OCI-LY3 (cell line): ENCODE measurements around the gene FXR2.

Source experiments
- H2AFZ ChIP-seq: fragments of 200-600, 300-600 bp; shearing (Covaris generic); 2 replicates; pipeline ENCODE4 v1.6.0; 2014; ENCODE audit warnings: antibody characterized with exemption, low read depth, low read length
- H3K27ac ChIP-seq: fragments of 200-600, 300-600 bp; sonication (generic); 2 replicates; pipeline ENCODE4 v1.5.1; 2014; ENCODE audit warnings: mild to moderate bottlenecking, low read length, moderate library complexity, mixed read lengths
- H3K27me3 ChIP-seq: fragments of 200-600, 300-600 bp; sonication (generic); 2 replicates; pipeline ENCODE4 v1.6.1; 2014; ENCODE audit warnings: low read depth, low read length, mixed read lengths
- H3K36me3 ChIP-seq: fragments of 200-600, 300-600 bp; sonication (generic); replicated peaks from 2 replicates; pipeline ENCODE3; 2014; ENCODE audit warnings: low read depth, low read length, mixed read lengths
- H3K4me1 ChIP-seq: fragments of 300-600, 200-600 bp; sonication (generic); 2 replicates; pipeline ENCODE4 v1.6.1; 2014; ENCODE audit warnings: low read length, mixed read lengths
- H3K4me2 ChIP-seq: fragments of 200-600, 300-600 bp; sonication (generic); 2 replicates; pipeline ENCODE4 v1.6.1; 2014; ENCODE audit warnings: low read length, mixed read lengths
- H3K4me3 ChIP-seq: fragments of 300-600, 200-600 bp; sonication (generic); 2 replicates; pipeline ENCODE4 v1.5.1; 2014; ENCODE audit warnings: antibody characterized with exemption, mild to moderate bottlenecking, low read length, moderate library complexity
- H3K79me2 ChIP-seq: fragments of 300-600, 200-600 bp; shearing (Covaris generic); 2 replicates; pipeline ENCODE4 v1.6.1; 2014; ENCODE audit warnings: mild to moderate bottlenecking, low read length, mixed read lengths
- H3K9ac ChIP-seq: fragments of 300-600, 200-600 bp; shearing (Covaris generic); 2 replicates; pipeline ENCODE4 v1.6.0; 2014; ENCODE audit warnings: mild to moderate bottlenecking, low read length, moderate library complexity
- H3K9me3 ChIP-seq: fragments of 200-600, 300-600 bp; shearing (Covaris generic); 2 replicates; pipeline ENCODE4 v1.6.1; 2014; ENCODE audit warnings: low read length, mixed read lengths; ENCODE audit not compliant: insufficient read depth
- H4K20me1 ChIP-seq: fragments of 200-600, 300-600 bp; sonication (generic); 2 replicates; pipeline ENCODE4 v1.6.1; 2016; ENCODE audit warnings: low read length, mixed read lengths; ENCODE audit not compliant: insufficient read depth
- CTCF ChIP-seq: fragments of 200-600, 300-600 bp; sonication (generic); IDR thresholded peaks from 2 replicates; pipeline ENCODE4 v1.5.1; 2014; ENCODE audit warnings: antibody characterized with exemption, low read length, low read depth
- EZH2phosphoT487 ChIP-seq: fragments of 200-600 bp; shearing (Covaris generic); IDR thresholded peaks from 2 replicates; pipeline ENCODE4 v1.6.1; 2018; ENCODE audit warnings: antibody characterized with exemption, mixed run types, low read depth

Gene FXR2

GRCh38 chr17:7631398-7632380 is 17.0 kb upstream of the FXR2 start:
- Histone ChIP-seq H3K36me3 (no peaks in the 10 kb centered on the region), H4K20me1 (no peaks in the 10 kb centered on the region), H3K27ac (no peak overlapping the region), H2AFZ (no peak overlapping the region), H3K4me2 (no peak overlapping the region), H3K4me3 (no peak overlapping the region), H3K27me3 (no peaks in the 10 kb centered on the region), H3K4me1 (0 out of 2 replicates have a peak, but pooled peaks cover 4% of the 10 kb centered on the region), H3K9me3 (no peaks in the 10 kb centered on the region), H3K79me2 (no peaks in the 10 kb centered on the region), H3K9ac (no peak overlapping the region)
- TF ChIP-seq EZH2phosphoT487 (no peak), CTCF (no peak)

GRCh38 chr17:7629939-7630571 is 15.4 kb upstream of the FXR2 start, which contains the start of gene SHBG:
Gene SHBG, plus strand, starts transcription at chr17:7630135. Its CDS starts 38 bp downstream, at chr17:7630173.
- no peak for TF ChIP-seq CTCF
- TF ChIP-seq EZH2phosphoT487 = no peak
- H2AFZ ChIP-seq = no peak within 1 kb of the TSS

GRCh38 chr17:7627250-7628121 is 12.8 kb upstream of the FXR2 start, which contains the start of gene SAT2:
Gene SAT2, minus strand, starts transcription at chr17:7627821. Its CDS starts 186 bp downstream, at chr17:7627635.
- H3K4me3 ChIP-seq = peak within 1 kb of the TSS; percentile 100
- 0 out of 2 replicates have a peak, but pooled peaks cover 4% of the 10 kb centered on the region for H3K4me1 ChIP-seq
- no peaks in the 10 kb centered on the region for H3K27me3 ChIP-seq
- no peaks in the 10 kb centered on the region for H3K9me3 ChIP-seq
- no peaks in the 10 kb centered on the region for H3K79me2 ChIP-seq
- no peak within 1 kb of the TSS for H3K27ac ChIP-seq
- H3K36me3 ChIP-seq = no peaks in the 10 kb centered on the region
- no peaks in the 10 kb centered on the region for H4K20me1 ChIP-seq
- peak within 1 kb of the TSS; percentile 97 for H3K9ac ChIP-seq
- peak within 1 kb of the TSS; percentile 91 for H3K4me2 ChIP-seq
- TF ChIP-seq CTCF (no peak), EZH2phosphoT487 (no peak)
- H2AFZ ChIP-seq = peak within 1 kb of the TSS; percentile 92

More at GRCh38 chr17:7629939-7630571, 15.4 kb upstream of the FXR2 start, which contains the start of gene SHBG:
- Histone ChIP-seq H3K4me3 (no peak within 1 kb of the TSS), H3K79me2 (no peaks in the 10 kb centered on the region), H3K27ac (no peak within 1 kb of the TSS), H3K9ac (no peak within 1 kb of the TSS), H3K27me3 (no peaks in the 10 kb centered on the region), H3K9me3 (no peaks in the 10 kb centered on the region), H3K4me1 (0 out of 2 replicates have a peak, but pooled peaks cover 4% of the 10 kb centered on the region), H3K4me2 (no peak within 1 kb of the TSS), H3K36me3 (no peaks in the 10 kb centered on the region), H4K20me1 (no peaks in the 10 kb centered on the region)
